Small intestine (tissue), 7 donors: ENCODE data around the gene RRP9. TPM values are rescaled to one million over a fixed set of nuclear protein-coding genes. Genes with fewer than 3 reads are reported as not detected.

Experiments used
- DNase-seq, 2 donors: peaks; one replicate each; pipeline versions ENCODE4 v3.0.0 to v3.0.0-alpha.2; 2013
- FAIRE-seq: peaks from 2 replicates; lab custom pipeline; 2012; peaks lifted over from hg19 to GRCh38; lab: Jason Lieb, UNC
- H3K27ac ChIP-seq, 3 donors: one replicate each; pipeline ENCODE4 v1.5.1; 2013; ENCODE audit warnings: low read length in 2 of 3, mild to moderate bottlenecking in 2 of 3, control low read depth in 1 of 3, inconsistent platforms in 1 of 3, low read depth in 1 of 3, moderate library complexity in 1 of 3
- H3K27me3 ChIP-seq, 3 donors: one replicate each; pipeline ENCODE4 v1.6.1; 2013; ENCODE audit warnings: low read length in 3 of 3, inconsistent platforms in 1 of 3; ENCODE audit not compliant: control insufficient read depth in 3 of 3, insufficient read depth in 3 of 3
- H3K36me3 ChIP-seq, 3 donors: one replicate each; pipeline ENCODE4 v1.6.1; 2013; ENCODE audit warnings: low read length in 3 of 3, inconsistent platforms in 1 of 3, low read depth in 1 of 3, mild to moderate bottlenecking in 1 of 3, moderate library complexity in 1 of 3; ENCODE audit not compliant: control insufficient read depth in 3 of 3, insufficient read depth in 2 of 3
- H3K4me1 ChIP-seq, 3 donors: one replicate each; pipeline ENCODE4 v1.6.1; 2013; ENCODE audit warnings: low read length in 2 of 3, inconsistent platforms in 1 of 3, low read depth in 1 of 3, mild to moderate bottlenecking in 1 of 3, moderate library complexity in 1 of 3; ENCODE audit not compliant: control insufficient read depth in 3 of 3, insufficient read depth in 2 of 3
- H3K4me3 ChIP-seq, 3 donors: one replicate each; pipeline ENCODE4 v1.5.1; 2013; ENCODE audit warnings: low read length in 3 of 3, control low read depth in 1 of 3, inconsistent platforms in 1 of 3, low read depth in 1 of 3, mild to moderate bottlenecking in 1 of 3, moderate library complexity in 1 of 3
- H3K9me3 ChIP-seq, 2 donors: one replicate each; pipeline ENCODE4 v1.6.1; 2013; ENCODE audit warnings: low read depth in 1 of 2, low read length in 1 of 2; ENCODE audit not compliant: control insufficient read depth in 2 of 2, insufficient read depth in 1 of 2
- WGBS, 3 donors: extraction: QIAGEN DNeasy Blood & Tissue Kit; methylation state at CpG; one replicate each; pipeline ENCODE4 v1.1.7; 2013; 5-methylcytosine and 5-hydroxymethylcytosine counted together
- polyA plus RNA-seq, 4 donors: library from polyadenylated mRNA; stranded (reverse) in 3 of 4; unstranded in 1 of 4; fragments of 200-250 nt in 3 of 4; fragments of 120-200 nt in 1 of 4; gene quantifications; one replicate each; pipeline versions ENCODE4 v1.2.1 to v1.2.3, GENCODE V29; 2013
- donor health status: healthy with polysubstance abuse.
- donor health status: control.
- donor health status: control.
- donor health status: Bipolar disorder and iron deficiency.
- donor health status: healthy.

The RRP9 gene
- polyA plus RNA-seq, 4 donors = 8.9 to 26.0 (median 15.6) TPM

DNA sequence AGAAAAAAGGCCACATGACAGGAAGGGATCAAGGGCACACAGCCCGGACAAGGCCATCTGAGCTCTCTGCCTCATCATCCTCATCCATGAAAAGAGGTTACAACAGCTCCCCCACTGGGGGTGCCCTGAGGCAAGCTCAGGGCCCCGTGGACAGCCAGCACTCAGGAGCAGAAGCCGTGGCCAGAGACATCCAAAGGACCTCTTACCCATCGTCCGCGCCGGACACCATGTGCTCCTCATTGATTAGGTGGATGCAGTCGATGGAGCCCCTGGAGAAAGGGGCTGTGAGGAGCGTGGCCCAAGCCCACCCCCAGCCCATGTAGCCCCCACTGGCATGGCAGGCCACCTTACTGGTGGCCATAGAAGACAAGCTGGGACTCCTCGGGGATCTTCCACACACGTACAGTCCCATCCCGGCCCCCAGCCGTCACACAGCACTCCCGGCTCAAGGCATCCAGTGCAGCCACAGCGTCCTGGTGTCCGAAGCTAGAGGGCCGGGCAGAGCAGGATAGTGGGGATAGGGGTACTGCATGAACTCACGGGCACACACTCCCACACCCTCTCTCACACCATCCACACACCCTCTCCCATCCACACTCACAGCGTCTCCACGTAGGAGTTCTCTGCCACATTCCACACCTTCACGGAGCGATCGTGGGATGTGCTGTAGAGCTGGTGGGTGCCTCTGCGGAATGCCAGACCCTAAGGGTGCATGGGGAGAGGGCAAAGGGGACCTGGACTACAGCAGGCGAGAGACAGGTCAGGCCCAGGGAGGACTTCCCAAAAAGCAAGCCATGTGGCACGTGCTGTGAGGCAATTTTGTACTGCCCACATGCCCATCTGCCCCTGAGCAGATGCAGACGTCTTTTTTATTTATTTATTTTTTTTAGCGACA, 6.5 kb downstream of the RRP9 start:
- DNase-seq = no peak
- WGBS, 3 donors = 93 to 96% (median 94%) methylated on average over 27 to 28 of the region's 28 CpGs
- no peaks in the 10 kb centered on the region for H3K27me3 ChIP-seq
- no peaks in the 10 kb centered on the region for H3K9me3 ChIP-seq
- no peak overlapping the region for H3K4me3 ChIP-seq
- peaks cover 7 to 72% (median 11%) of the 10 kb centered on the region in 3 donors for H3K36me3 ChIP-seq
- no peaks in the 10 kb centered on the region for H3K4me1 ChIP-seq
- no peak for FAIRE-seq
- H3K27ac ChIP-seq = no peak overlapping the region

DNA sequence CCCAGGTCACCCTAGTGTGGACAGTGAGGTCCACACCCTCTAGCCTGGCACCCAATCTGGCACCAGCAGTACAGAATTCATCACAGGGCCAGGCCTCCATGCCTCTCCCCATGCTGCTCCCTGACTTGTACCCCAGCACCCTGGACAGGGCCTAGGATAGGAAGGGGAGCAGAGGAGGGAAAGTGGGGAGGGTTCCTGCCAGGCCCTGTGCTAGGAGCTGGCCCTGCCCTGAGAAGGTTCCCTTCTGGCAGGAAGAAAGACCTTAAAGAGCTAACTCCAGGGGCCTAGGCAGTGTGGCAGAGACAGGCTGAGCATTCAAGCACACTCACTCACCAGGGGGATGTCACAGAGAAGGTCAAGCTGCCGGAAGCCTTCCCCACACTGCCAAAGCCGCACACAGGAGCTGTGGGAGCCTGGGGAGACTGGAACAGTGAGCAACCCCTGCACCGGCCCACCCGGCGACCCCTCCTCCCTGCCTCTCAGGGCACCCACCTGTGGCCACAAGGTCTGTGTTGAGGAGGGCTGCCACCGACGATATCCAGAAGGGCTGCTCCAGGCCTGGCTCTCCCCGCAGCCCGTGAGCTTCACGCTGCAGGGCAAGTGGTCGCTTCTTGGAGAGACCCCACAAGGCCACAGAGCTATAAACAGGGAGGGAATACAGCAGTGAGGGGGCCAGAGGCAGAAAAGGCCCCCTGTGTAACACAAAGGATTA, 7.4 kb downstream of the RRP9 start:
- no peaks in the 10 kb centered on the region for H3K27me3 ChIP-seq
- DNase-seq = no peak
- peaks cover 7 to 72% (median 11%) of the 10 kb centered on the region in 3 donors for H3K36me3 ChIP-seq
- H3K9me3 ChIP-seq = no peaks in the 10 kb centered on the region
- H3K27ac ChIP-seq = no peak overlapping the region
- no peak overlapping the region for H3K4me3 ChIP-seq
- no peaks in the 10 kb centered on the region for H3K4me1 ChIP-seq
- FAIRE-seq = no peak
- 92 to 99% (median 98%) methylated on average over 11 of the region's 11 CpGs for WGBS, 3 donors

DNA sequence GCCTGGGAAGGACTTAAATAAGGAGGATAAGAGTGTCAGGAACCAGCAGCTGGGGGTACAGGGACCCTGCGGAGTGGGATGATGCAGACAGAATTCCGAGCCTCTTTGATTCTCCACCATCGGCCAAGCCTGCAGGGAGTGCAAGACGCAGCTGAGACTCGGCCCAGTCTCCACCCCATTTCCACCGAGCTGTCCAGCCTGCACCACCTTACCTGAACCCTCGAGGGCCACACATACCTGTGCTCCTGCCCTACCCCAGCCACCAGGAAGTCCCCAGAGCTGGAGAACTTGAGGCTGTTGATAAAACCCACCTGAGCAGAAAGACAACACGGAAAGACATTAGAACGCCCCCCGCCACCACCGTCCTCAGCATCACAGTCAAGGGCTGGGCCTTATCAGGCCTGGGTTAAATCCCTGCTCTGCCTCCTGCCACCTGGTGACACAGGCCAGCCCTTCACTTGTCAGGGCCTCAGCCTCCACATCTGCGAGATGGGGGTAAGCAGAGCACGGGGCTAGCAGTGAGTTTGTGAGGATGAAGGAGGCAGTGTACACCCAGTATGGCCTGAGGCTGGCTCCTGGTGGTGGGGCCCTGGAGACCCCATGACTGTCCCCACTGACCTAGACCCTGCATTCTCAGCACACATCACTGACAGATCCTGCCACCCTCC, 8.1 kb downstream of the RRP9 start:
- H3K4me1 ChIP-seq = no peaks in the 10 kb centered on the region
- H3K9me3 ChIP-seq = no peaks in the 10 kb centered on the region
- WGBS, 3 donors = 89 to 95% (median 93%) methylated on average over 10 to 13 of the region's 13 CpGs
- no peak for FAIRE-seq
- H3K4me3 ChIP-seq = no peak overlapping the region
- H3K27me3 ChIP-seq = no peaks in the 10 kb centered on the region
- peaks cover 7 to 67% (median 11%) of the 10 kb centered on the region in 3 donors for H3K36me3 ChIP-seq
- no peak for DNase-seq
- H3K27ac ChIP-seq = no peak overlapping the region

DNA sequence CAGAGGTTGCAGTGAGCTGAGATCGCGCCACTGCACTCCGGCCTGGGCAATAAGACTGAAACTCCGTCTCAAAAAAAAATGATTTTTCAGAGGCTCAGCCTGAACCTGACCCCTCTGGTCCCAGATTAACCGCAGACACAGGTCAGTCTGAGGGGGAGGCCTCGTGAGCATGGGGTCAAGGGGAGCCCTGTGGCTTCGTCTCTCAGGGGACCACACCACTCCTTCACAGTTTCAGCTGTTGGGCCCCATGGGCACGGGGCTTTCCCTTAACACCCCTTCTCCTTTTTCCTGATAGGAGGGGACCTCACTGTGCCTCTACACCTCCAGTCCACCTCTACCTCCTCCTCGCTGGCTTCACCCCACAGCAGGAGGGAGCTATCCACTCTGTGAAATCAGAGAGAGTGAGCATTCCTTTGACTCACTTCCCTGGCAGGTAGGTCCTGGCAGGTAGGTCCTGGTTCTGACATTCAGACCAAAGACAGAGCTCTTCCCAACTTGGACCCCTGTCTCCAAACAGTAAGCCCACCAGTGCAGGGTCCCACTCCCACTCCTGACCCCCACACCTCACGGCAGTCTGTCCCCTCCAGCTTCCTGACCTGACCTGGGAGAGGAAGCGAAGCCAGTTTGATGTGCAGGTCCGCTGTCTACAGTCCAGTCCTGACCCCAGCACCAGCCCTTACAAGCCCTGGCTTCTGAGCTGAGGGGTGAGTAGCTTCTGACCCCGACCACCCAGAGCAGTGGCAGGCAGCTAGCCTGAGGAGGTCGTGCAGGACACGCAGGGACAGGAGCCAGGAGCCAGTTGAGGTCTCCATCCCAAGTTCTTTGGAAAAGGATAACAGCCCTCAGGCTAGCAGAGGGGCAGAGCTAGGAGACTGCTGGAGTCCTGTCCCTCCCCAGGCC, 9.0 kb downstream of the RRP9 start:
- FAIRE-seq = no peak
- peaks cover 7 to 59% (median 11%) of the 10 kb centered on the region in 3 donors for H3K36me3 ChIP-seq
- 94% methylated on average over 14 to 15 of the region's 15 CpGs for WGBS, 3 donors

DNA sequence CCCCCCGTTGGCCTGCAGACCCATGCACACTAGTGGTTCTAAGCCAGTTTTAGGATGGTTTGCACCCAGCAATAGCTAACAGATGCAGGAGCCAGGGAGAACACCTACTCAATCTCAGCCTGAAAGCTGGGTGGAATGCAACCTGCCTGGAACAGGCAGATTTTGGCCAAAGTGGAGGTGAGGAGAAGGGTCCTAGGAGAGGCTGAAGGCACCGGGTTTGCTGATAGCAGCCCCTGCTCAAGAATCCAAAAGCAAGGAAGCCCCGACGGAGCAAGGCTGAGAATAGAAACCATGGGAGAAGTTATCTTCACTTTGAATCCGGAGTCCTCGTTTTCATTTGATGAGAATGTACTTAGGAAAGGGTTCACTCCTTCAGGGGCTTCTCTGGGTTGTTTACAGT, 9.9 kb downstream of the RRP9 start:
- Histone ChIP-seq H3K27me3 (no peaks in the 10 kb centered on the region), H3K36me3 (peaks cover 5 to 50% (median 6%) of the 10 kb centered on the region in 3 donors), H3K4me1 (no peaks in the 10 kb centered on the region), H3K4me3 (no peak overlapping the region), H3K27ac (no peak overlapping the region), H3K9me3 (no peaks in the 10 kb centered on the region)
- FAIRE-seq (no peak), DNase-seq (no peak)
- WGBS, 3 donors = 91 to 94% (median 91%) methylated on average over 6 of the region's 6 CpGs

More for the DNA sequence above, 9.0 kb downstream of the RRP9 start:
- H3K4me1 ChIP-seq = no peaks in the 10 kb centered on the region
- DNase-seq = no peak
- no peak overlapping the region for H3K27ac ChIP-seq
- H3K27me3 ChIP-seq = no peaks in the 10 kb centered on the region
- H3K9me3 ChIP-seq = no peaks in the 10 kb centered on the region
- no peak overlapping the region for H3K4me3 ChIP-seq

DNA sequence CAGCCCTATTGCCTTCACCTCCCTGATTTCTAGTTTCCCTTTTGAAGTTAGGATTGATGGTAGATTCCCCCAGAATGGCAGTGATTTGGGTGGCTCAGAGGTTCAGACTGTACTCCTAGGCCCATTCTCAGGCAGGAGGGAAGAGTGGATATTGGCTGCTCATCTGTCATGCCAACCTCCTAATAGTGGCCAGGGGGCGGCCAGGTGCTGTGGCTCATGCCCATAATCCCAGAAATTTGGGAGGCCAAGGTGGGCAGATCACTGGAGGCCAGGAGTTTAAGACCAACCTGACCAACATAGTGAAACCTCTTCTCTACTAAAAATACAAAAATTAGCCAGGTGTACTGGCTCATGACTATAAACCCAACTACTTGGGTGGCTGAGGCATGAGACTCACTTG, 11.3 kb downstream of the RRP9 start:
- DNase-seq = no peak
- Histone ChIP-seq H3K4me3 (no peak overlapping the region), H3K36me3 (peaks cover 4 to 37% (median 5%) of the 10 kb centered on the region in 3 donors), H3K27me3 (no peaks in the 10 kb centered on the region), H3K27ac (no peak overlapping the region), H3K4me1 (no peaks in the 10 kb centered on the region), H3K9me3 (no peaks in the 10 kb centered on the region)
- WGBS, 3 donors = 97 to 100% (median 100%) methylated on average over 1 of the region's 1 CpG
- FAIRE-seq = no peak

DNA sequence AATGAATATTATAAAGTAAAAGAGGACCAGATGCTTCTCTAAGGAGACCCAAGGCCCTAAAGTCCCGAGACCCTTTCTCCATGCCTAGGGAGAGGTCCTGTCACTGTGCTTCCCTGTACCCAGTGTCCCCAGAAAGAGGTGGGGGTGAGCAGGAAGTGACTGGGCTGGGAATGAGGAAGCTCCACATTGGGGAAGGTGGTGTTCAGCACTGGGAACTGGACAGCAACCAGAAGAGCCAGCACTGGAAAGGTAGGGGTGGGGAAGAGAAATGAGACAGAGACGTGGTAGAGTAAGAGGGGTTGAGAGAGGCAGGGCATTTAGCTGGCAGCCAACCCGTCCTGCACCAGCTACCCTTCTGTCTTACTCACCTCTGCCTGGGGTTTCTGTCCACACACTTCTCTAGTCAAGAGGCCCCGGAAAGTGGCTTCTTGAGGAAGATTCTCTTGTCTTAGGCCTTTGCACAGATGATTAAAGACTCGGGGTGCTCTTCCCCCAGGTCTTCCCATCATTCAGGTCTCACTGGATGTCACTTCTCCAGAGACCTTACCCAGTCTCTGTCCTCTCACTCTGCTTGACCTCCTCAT, 12.2 kb downstream of the RRP9 start:
- DNase-seq (no peak), FAIRE-seq (no peak)
- WGBS, 3 donors = 71 to 78% (median 75%) methylated on average over 5 of the region's 5 CpGs
- Histone ChIP-seq H3K27me3 (no peaks in the 10 kb centered on the region), H3K9me3 (no peaks in the 10 kb centered on the region), H3K36me3 (peaks cover 2 to 27% (median 4%) of the 10 kb centered on the region in 3 donors), H3K27ac (no peak overlapping the region), H3K4me1 (no peaks in the 10 kb centered on the region), H3K4me3 (no peak overlapping the region)
